Measurements from ENCODE around the gene TNIP3. TPM values are rescaled to one million over a fixed set of nuclear protein-coding genes. Genes with fewer than 3 reads are reported as not detected.

The TNIP3 gene
- total and polyA plus RNA-seq, 2 experiments from 2014 or later = not detected

DNA sequence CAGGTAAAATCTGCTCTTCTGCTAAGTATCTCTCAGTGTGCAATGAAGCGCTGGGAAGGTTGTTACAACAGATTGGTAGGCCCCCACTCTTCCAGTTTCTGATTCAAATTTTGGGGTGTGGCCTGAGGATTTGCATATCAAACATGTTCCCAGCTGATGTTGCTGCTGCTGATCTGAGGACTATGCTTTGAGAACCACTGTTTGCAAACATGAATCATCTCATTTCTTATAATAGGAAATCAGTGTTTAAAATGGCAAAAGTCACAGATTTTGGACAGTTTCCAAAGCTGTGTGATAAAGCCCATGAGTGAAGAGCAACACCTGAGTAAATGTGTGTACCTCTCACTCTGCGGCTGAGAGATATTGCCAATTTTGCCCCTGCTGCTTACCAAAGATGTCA lies 55.6 kb downstream of the TNIP3 start:
- H3K4me1 ChIP-seq (ENCODE audit: low read depth) = no peaks in the 10 kb centered on the region
- no peaks in the 10 kb centered on the region for H3K36me3 ChIP-seq
- H3K4me3 ChIP-seq = no peak overlapping the region
- no peaks in the 10 kb centered on the region for H3K27me3 ChIP-seq
- H3K9me3 ChIP-seq (ENCODE audit: low read depth) = no peaks in the 10 kb centered on the region
- no peak overlapping the region for H3K27ac ChIP-seq
- TF ChIP-seq, protein P1, sequence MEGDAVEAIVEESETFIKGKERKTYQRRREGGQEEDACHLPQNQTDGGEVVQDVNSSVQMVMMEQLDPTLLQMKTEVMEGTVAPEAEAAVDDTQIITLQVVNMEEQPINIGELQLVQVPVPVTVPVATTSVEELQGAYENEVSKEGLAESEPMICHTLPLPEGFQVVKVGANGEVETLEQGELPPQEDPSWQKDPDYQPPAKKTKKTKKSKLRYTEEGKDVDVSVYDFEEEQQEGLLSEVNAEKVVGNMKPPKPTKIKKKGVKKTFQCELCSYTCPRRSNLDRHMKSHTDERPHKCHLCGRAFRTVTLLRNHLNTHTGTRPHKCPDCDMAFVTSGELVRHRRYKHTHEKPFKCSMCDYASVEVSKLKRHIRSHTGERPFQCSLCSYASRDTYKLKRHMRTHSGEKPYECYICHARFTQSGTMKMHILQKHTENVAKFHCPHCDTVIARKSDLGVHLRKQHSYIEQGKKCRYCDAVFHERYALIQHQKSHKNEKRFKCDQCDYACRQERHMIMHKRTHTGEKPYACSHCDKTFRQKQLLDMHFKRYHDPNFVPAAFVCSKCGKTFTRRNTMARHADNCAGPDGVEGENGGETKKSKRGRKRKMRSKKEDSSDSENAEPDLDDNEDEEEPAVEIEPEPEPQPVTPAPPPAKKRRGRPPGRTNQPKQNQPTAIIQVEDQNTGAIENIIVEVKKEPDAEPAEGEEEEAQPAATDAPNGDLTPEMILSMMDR (IDR thresholded peaks at IDR 0.05; ENCODE audit: low read depth, low read length) = no peak
- DNase-seq (ENCODE audit: low read depth in 1 of 2, low spot score in 1 of 2) = no peak

DNA sequence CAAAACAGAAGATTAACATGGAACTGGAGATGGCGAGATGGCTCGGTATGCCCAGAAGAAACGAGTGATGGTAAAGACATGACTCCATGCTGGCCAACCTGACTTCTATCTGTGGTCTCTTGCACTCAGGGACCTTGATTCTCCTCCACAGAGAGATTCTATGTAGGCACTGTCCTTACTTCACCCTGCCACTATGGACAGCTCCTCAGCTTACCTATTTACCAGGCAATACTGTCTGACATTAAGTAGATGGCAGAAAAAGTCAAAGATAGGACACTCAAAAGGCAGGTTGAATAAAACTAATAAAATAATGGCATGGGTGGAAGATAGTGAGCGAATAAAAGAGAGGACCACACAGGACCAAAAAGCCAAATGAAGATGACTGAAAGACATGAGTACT lies 56.6 kb downstream of the TNIP3 start:
- Histone ChIP-seq H3K4me1 (ENCODE audit: low read depth) (no peaks in the 10 kb centered on the region), H3K4me3 (no peak overlapping the region), H3K36me3 (no peaks in the 10 kb centered on the region), H3K27ac (no peak overlapping the region), H3K27me3 (no peaks in the 10 kb centered on the region), H3K9me3 (ENCODE audit: low read depth) (no peaks in the 10 kb centered on the region)
- TF ChIP-seq, protein P1 (IDR thresholded peaks at IDR 0.05; ENCODE audit: low read depth, low read length) = no peak
- no peak for DNase-seq (ENCODE audit: low read depth in 1 of 2, low spot score in 1 of 2)

DNA sequence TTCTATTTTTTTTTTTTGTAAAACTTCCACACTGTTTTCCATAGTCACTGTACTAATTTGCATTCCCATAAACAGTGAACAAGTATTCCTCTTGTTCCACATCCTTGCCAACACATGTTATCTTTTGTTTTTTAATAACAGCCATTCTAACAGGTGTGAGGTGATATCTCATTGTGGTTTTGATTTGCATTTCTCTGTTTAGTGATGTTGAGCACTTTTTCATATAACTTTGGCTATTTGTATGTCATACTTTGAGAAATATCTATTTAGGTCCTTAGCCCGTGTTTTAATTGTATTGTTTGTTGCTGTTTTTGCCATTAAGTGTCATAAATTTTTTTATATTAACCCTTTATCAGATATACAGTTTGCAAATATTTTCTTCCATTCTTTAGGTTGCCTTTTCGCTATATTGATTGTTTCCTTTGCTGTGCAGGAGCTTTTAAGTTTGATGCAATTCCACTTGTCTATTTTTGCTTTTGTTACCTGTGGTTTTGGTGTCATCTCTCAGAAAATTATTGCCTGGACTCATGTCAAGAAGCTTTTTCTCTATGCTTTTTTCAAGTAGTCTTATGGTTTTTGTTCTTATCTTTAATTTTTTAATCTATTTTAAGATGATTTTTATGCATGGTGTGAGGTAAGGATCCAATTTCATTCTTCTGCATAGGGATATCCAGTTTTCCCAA lies 63.9 kb downstream of the TNIP3 start:
- Histone ChIP-seq H3K4me3 (no peak overlapping the region), H3K27ac (no peak overlapping the region), H3K9me3 (ENCODE audit: low read depth) (no peaks in the 10 kb centered on the region), H3K4me1 (ENCODE audit: low read depth) (peaks cover 8% of the 10 kb centered on the region), H3K27me3 (no peaks in the 10 kb centered on the region), H3K36me3 (no peaks in the 10 kb centered on the region)
- TF ChIP-seq, protein P1 (IDR thresholded peaks at IDR 0.05; ENCODE audit: low read depth, low read length) = no peak
- DNase-seq (ENCODE audit: low read depth in 1 of 2, low spot score in 1 of 2) = no peak

DNA sequence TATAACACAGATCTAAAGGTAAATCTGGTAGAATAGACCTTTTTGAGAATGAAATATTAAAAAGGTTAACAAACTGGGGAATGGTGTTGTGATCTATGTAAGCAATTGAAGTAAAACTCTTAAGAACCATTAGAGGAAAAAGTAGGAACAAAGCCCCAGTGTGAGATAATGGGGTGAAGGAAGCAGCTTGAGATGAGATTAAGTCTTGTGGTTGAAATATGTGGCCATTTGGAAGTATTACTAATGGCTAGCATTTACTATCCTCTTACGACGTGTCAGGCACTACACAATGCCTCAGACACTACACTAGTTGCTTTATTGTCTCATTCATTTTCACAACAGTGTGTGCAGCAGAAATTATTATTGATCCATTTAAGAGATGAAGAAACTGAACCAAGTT lies 65.9 kb downstream of the TNIP3 start:
- H3K27ac ChIP-seq = no peak overlapping the region
- no peak overlapping the region for H3K4me3 ChIP-seq
- H3K36me3 ChIP-seq = no peaks in the 10 kb centered on the region
- no peak for DNase-seq (ENCODE audit: low read depth in 1 of 2, low spot score in 1 of 2)
- H3K4me1 ChIP-seq (ENCODE audit: low read depth) = peaks cover 8% of the 10 kb centered on the region
- no peaks in the 10 kb centered on the region for H3K9me3 ChIP-seq (ENCODE audit: low read depth)
- TF ChIP-seq, protein P1 (IDR thresholded peaks at IDR 0.05; ENCODE audit: low read depth, low read length) = no peak
- no peaks in the 10 kb centered on the region for H3K27me3 ChIP-seq

DNA sequence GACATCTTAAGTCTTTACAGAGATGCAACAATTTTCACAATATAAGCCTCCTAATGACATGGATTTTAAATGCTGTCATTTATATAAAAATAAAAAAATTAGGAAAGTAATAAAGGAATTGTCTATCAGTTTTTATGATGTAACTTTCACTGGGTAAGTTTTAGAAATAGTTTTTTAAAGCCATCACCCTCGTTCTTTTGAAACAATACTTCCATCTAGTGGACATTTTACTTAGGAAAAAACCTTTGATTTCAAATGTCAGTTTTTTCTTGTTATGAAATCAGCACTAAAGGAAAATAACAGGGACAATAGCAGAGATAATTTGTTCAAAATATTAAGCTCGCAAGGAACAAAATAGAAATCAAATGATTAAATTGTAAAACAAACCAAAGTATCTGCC lies 67.5 kb downstream of the TNIP3 start:
- no peaks in the 10 kb centered on the region for H3K9me3 ChIP-seq (ENCODE audit: low read depth)
- no peak overlapping the region for H3K27ac ChIP-seq
- peak; percentile 57 to 58 for DNase-seq (ENCODE audit: low read depth in 1 of 2, low spot score in 1 of 2)
- peaks cover 8% of the 10 kb centered on the region for H3K4me1 ChIP-seq (ENCODE audit: low read depth)
- H3K36me3 ChIP-seq = no peaks in the 10 kb centered on the region
- H3K4me3 ChIP-seq = no peak overlapping the region
- H3K27me3 ChIP-seq = no peaks in the 10 kb centered on the region
- TF ChIP-seq, protein P1 (IDR thresholded peaks at IDR 0.05; ENCODE audit: low read depth, low read length) = peak; percentile 49

Measured in cardiac muscle cell (in vitro differentiated cells and primary cell).